Activated T-cell treated with anti-CD3 and anti-CD28 coated beads for 48 hours (primary cell): ENCODE results near the gene PARD6G.
A peak's percentile ranks its signal among the peaks of the same experiment; 100 is the strongest.

ENCODE experiments used
- DNase-seq: peaks from one replicate; pipeline ENCODE4 v3.0.0-alpha.2; 2020; ENCODE audit warnings: low read depth

Gene PARD6G

DNA sequence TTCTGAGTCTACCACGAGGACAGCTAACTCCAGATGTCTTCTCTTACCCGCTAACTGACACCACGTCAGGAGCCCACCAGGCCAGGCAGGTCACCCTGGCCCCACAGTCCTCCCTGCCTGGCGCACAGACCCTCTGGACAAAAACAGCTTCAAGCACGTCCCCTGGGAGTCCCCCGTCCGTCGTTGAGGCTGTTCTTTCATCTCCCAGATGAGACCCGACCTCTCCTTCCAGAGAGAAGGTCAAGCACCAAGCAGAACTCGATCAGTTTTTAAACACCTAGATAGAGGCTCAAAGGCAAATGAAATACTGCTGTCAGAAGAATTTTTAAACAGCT, 57.8 kb downstream of the PARD6G start:
- no peak for DNase-seq

GRCh38 chr18:80188643-80189530, 58.4 kb downstream of the PARD6G start:
- no peak for DNase-seq

- no peak for DNase-seq
These were observed 59.2 kb downstream of the PARD6G start for GRCh38 chr18:80187956-80188642.

DNA sequence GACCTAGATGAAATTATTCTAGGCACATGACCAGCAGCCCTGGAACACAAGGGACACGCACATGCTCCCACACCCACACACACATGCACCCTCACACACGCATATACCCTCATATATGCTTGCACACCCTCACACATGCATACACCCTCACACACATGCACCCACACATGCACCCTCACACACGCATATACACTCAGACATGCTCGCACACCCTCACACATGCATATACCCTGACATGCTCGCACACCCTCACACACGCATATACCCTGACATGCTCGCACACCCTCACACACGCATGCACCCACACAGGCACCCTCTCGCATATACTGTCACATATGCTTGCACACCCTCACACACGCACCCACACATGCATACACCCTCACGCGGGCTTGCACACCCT, 61.8 kb downstream of the PARD6G start:
- no peak for DNase-seq

DNA sequence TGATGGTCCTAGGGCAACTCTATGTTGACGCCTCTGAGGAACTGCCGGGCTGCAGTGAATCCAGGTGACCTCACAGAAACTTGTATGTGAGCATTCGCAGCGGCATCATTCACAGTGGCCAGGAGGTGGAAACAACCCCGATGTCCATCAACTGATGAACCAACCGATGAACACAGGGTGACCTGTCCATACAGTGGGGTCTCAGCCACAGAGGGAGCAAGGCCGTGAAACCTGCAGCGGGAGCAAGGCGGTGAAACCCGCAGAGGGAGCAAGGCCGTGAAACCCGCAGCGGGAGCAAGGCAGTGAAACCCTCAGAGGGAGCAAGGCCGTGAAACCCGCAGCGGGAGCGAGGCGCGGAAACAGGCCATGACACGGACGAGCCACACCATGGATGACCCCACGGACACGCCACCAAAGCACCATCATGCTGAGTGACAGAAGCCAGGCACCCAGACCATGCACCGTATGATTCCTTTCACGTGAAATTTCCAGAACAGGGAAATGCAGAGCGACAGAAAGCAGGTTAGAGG, 63.0 kb downstream of the PARD6G start:
- DNase-seq: no peak

- DNase-seq: no peak
These were observed 63.9 kb downstream of the PARD6G start for GRCh38 chr18:80183273-80184050.

DNA sequence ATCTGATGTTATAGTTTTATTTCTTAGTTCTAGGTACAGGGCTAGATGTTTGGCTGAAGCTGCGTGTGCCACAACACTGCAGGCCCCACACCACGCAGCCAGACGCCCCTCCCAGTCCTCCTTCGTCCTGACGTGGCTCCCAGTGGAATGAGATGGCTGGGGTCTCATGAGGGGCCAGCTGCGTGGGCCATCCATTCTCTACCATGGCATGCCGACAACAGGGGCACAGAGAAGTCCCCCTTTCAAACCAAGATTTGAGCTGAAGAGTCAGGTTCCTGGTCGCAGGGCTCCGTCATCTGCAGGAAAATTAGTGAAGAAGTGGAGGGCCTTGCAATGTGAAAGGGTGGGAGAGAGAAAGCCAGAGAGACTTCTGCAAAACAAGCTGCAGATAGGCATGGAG, 64.5 kb downstream of the PARD6G start:
- DNase-seq: no peak

GRCh38 chr18:80181642-80182461, 65.5 kb downstream of the PARD6G start:
- DNase-seq: no peak

- no peak for DNase-seq
These were observed 66.3 kb downstream of the PARD6G start for GRCh38 chr18:80180778-80181564.

DNA sequence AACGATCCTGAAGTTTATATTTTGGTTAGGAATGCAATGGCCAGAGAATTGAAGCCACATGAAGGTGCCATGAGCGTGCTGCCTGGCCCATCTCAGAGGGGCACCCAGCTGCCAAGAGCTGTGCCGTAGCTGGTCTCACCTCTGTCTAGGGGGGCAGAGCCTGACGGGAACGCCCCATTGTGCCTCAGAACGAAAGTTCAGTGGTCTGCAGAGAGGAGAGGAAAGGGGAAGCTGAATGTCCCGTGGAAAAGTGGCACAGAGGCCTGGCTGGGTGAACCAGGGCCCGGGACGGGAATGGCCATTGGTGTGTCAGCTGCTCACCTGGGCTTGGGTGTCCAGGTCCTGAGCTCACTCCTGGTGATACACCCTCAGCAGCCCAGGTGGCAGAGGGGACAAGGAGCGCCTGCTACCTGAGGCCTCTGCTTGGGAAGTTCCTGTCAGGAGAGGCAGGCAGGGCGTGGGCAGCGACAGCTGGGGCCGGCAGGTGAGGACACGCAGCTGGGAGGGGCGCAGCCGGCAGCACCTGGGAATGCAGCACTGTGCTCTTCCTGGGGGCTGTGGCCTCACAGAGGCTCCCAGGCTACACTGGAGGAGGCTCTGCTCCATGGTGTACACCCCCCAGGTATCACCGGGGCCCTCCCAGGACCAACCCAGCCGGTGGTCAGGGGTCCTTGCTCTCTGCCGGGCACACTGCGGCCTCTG, 67.3 kb downstream of the PARD6G start:
- no peak for DNase-seq

GRCh38 chr18:80178935-80179818, 68.1 kb downstream of the PARD6G start:
- no peak for DNase-seq

GRCh38 chr18:80177128-80177527, 70.2 kb downstream of the PARD6G start:
- DNase-seq: no peak

GRCh38 chr18:80176334-80177073, 70.8 kb downstream of the PARD6G start:
- DNase-seq: no peak

- DNase-seq: peak; percentile 20
These were observed 71.7 kb downstream of the PARD6G start for GRCh38 chr18:80175451-80176204.

- no peak for DNase-seq
These were observed 74.3 kb downstream of the PARD6G start for GRCh38 chr18:80173060-80173459.

- DNase-seq: no peak
These were observed 75.3 kb downstream of the PARD6G start for GRCh38 chr18:80172056-80172455.

GRCh38 chr18:80171054-80171872, 76.1 kb downstream of the PARD6G start:
- DNase-seq: peak; percentile 55
